HG02885 (cell line): ENCODE data around the gene KRT23.

ENCODE experiments used
- ATAC-seq: cut with Tn5 transposase; IDR thresholded peaks from one replicate; pipeline ENCODE4 v1.9.1; 2021; ENCODE audit warnings: mild to moderate bottlenecking; ENCODE audit not compliant: unreplicated experiment, poor library complexity

KRT23 gene

DNA sequence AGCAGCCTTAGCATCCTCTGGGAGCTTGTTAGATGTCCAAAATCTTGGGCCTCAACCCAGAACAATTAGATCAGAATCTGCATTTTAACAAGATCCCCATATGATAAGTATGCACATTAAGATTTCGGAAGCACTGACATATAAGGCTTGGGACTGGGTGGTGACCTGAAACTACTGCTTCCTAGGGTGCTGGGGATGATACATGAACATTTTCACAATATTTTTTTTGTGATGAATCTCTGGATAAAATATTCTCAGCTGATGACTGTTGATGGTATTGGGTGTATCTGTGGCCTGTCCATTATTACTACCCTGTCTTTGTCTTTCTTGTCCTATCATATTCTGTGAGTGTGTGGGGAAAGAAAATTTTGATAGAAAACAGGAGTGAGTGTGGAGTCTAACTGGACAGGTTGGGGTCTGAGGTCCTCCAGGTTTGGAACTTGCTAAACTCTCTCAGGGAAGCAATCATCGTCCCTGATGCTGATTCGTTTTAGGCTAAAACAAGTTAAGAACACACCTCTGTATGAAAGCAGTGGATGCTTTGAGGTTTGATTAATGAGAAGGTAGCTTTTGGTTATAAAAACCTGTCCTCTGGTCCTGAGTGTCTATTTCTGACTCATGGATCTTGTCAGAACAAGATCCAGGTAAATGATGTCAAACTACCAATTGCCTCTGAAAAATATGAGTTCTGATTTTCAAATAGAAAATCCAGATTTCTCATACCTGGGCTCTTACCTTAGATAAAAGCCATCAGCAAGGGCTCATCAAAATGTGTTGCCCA lies 23.2 kb downstream of the KRT23 start:
- ATAC-seq: no peak

DNA sequence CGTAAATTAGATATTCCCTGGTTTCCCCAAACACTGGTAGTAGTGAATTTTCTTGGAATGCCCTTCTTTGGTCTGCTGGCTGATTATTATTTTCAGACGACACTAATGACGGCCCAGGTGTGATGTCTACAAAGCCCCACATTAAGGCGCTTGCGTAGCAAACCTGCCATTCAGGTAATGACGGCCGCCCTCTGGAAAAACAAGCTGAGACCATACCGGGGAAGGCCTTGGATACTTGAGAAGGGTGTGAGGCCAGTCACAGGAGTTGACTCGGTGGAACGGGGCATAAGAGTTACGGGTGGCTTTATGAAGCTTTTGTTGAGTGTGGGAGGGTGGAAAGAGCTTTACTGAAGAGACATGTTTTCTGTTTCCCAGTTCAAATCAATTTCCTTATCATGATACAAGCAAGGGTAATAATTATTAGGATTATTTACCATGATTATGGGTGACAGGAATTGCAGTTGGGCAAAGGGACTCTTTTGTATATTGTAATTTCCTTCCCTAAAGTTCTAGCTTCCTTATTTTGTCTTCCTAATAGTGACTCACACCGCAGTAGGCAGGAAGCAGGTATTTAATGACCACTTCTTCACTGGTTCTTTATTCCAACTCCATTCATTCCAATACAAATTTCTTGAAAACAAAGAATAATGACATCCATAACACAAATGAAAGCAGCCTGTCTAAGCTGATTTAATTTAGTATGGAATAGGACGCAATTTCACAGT lies 24.8 kb downstream of the KRT23 start:
- ATAC-seq: no peak

DNA sequence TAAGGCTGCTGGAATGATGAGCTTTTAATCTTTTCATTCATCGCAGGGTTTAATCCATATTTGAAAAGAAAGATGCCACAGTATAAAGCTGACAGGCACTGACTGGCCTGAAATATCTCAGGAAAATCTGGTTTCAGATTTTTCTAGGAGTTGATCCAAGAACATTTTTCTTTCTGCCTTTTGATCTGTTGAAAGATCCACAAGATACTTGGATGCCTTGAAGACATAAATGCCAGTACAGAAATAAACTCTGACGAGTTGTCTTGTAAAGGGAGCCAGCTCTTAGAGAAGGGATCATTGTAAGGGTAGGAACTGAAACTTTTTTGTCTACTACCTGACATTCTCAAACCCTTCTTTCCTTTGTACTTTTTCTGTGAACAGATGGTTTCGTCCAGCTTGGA lies 27.0 kb downstream of the KRT23 start:
- no peak for ATAC-seq

DNA sequence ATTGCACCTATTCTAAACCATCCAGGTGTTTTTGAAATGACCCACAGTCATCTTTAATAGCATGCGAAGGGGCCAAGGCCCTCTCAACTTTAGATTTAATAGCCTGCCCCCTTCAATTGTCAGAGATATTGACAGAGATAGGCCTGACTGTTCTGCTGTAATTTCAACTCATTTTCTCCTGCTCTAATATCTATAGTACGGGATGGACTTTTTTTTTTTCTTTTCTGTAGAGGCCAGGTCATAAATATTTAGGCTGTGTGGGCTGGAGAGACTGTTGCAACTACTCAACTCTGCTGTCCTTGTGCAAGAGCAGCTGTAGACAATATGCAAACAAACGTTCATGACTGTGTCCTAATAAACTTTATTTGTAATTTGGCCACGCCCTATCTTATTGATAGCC lies 27.7 kb downstream of the KRT23 start:
- no peak for ATAC-seq

DNA sequence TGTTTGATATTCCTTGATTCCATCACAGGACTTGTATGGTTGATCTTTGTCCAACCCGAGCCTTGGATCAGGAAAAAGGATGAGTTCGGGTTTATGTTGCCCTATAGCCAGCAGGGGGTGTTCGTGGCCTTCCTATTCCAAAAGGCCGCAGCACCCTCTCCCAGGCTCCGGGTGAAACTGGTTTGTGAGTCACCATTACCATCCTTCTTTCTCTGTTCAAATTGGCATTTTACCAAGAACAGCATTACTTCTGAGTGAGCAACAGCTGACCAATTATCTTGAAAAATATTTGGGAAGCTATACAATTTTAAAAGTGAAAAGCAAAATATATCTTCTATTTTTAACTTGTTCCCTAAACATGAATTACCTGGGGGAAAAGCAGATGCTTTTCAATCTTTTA lies 28.1 kb downstream of the KRT23 start:
- no peak for ATAC-seq

DNA sequence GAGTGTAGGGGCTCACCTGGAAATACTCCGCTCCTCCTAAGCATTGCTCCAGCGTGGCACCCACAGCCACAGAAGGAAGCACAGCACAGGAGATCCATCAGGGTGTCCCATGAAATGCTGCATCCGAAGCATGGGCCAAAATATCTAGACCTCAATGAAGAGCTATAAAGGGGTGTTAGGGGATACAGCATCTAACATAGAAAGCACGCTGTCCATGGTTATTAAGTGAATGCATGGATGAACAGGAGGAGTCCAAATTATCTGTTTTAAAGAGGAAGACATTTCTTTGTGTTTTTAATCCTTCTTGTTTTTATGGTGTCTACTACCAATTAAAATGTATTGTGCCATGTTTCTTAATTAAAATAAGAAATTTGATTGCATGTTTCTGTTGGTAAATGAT lies 30.8 kb downstream of the KRT23 start:
- ATAC-seq: no peak

DNA sequence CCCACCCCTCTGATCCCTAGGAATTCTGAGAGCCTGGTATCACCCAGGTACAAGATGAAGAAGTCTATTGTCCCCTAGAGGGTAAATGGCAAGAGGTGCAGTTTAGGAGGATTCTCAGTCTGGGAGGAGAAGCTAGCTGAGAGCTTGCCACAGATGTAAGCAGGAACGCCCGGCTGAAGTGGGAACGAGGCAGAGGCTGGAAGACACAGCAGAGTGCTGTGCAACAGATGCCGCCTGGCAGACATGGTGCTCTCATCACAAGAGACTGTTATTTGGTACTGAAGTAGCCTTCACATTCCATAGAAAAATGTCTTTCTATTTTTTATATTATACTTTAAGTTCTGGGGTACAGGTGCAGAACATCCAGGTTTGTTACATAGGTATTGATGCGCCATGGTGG lies 32.1 kb downstream of the KRT23 start:
- ATAC-seq: no peak

DNA sequence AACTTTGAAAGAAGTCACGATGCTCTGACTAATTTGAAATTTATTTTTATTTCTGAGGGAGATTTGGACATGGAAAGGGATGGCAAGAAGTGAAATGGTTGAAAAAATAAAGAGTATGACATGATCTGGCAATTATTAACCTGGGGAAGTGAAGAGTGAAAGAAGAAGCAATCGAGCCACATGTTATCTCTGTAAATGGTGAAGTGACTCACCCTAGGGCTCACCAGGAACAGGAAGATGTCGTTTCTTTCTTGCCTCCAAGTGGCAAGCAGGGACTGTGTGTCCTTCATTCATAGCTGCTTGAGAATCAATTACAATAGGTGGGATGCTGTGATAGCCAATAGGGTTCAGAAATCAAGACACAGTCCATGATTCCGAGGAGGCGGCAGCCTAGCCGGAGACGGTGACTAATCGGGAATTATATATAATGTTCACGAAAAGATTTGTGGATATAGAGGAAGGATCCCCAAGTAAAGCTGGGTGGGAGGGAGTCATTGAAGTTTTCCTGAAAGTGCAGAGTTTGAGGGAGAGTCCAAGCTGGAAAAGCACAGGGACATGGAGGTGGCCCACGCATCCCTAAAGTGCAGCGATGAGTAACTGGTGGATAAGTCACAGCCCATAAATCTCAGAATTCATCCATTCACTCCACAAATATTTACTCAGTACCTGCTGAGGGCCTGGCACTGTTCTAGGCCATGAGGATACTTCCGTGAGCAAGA lies 34.2 kb downstream of the KRT23 start:
- no peak for ATAC-seq

DNA sequence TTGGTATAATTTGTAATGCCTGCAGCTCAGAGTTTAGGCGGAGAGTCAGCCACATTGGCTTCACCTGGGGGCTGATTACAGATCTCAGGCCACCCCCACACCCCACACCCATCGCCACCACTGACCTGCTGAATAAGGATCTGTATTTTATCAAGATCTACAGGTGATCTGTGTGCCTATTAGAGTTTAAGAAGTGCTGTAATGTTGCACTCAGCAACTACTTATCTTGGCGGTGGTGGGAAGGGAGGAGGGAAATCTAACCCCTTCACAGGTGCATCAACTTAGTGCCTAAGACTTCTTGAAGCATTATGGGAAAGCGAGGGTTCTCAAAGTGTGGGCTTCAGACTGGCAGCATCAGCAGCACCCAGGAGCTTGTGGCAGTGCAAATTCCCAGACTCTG lies 34.9 kb downstream of the KRT23 start:
- no peak for ATAC-seq

DNA sequence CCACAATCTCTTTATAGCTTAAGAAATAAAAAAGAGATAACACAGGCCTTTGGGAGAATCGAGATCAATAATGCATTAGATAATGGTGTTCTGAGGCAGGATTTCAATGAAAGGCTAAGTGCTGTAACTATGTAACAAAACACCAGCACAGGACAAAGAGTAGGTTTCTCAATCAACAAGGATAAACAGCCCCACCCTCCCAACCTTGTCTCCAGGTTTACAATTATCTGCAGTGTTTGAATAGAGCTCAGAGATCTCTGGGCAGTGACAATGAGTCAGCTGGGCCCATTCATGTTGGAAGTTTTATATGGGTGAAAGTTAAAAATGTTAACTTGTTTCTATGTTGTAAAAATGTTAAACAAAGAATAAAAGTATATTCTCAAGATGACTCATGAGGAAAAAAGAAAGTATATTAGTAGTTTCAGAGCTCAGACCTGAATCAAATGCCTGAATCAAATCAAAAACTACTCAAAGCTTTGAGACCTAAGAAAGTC lies 35.4 kb downstream of the KRT23 start:
- ATAC-seq: no peak

DNA sequence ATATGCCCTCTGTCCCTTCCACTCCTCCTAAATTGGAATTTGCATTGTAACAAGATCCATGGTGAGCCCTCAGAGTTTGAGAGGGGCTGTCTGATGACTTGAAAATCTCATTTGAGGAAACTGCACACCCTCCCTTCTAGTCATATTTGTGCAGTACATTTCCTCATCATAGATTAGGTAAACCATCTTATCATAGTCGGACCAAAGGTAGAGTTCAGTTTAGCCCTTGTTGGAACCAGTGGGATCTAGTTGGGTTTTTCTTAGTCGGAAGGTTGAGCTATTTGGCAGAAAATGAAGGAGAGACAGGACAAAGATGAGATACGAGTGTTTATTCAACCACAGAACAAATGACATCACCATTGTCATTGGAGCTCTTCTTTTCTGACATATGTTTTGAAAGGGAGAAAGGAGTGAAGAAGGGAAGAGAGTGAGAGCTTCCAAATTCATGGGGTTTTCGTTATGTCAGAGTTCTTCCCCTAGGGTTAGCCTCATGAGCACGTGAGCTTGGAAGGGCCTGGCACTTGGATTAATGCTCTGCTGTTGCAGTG lies 36.6 kb downstream of the KRT23 start:
- ATAC-seq: no peak

DNA sequence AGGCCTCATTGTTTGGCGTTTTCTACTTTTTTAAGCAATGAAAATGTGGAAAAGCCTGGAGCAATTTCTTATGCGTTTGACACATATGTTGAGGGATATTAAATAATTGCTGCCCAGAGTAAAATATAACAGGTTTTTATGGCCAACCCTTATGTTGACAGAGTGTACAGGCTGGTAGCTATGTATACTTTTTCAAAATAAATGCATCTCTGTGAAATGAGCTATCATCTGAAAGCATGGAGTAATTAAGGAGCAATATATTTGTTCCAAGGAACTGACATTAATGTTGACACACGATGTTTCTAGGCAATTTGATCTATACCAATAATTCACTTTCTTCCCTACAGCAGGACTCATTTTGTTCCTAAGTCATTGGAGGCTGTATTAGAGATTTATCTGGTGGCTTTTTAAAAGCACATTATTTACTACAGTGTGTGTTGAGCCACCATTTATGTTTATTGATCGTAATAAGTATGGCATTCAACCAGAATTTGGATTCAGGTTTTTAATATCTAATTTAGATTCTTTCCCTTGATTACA lies 40.5 kb downstream of the KRT23 start:
- no peak for ATAC-seq

DNA sequence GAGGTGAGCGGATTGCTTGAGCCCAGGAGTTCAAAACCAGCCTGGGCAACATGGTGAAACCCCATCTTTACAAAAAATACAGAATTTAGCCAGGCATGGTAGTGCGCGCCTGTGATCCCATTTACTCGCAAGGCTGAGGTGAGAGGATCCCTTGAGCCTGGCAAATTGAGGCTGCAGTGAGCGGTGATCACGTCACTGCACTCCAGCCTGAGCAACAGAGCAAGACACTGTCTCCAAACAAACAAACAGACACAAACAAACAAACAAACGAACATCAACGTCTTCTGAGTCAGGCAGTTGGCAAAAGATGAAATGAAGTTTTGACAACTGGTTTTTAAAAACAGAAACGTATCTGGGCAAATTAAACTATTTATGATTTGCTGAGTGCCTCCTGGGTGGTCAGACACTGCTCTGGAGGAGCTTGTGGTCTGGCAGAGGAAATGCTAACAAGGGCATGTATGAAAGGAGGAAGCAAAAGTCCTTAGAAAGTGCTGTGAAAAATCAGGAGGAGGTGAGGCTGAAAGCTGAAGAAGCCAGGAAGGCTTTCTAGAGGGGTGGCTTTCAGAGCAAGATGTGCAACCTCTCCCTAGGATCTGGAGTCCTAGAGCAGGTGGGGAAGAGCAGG lies 42.2 kb downstream of the KRT23 start:
- no peak for ATAC-seq

DNA sequence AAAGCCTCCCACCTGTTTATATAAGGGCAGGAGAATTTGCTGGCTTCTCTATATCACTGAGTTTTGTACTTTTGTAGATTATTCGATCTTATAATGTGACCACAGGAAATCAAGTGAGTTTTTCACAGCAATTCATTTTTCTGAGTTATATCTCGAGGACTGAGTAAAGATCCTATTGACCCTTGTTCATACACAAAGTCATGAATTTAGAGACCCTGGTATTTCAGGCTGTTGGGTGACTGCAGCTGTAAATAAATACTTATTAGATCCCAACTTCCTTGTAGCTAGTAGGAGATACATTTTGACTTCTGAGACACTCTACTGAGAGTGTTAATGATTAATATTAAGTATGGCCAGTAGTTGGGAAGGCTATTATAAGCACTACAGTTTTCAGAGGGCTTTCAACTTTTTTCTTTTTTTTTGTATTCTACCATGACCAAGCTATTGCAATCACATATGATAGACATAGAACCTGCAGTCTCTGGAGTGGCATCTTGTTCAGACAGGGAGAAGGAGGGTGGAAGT lies 49.2 kb downstream of the KRT23 start:
- no peak for ATAC-seq

DNA sequence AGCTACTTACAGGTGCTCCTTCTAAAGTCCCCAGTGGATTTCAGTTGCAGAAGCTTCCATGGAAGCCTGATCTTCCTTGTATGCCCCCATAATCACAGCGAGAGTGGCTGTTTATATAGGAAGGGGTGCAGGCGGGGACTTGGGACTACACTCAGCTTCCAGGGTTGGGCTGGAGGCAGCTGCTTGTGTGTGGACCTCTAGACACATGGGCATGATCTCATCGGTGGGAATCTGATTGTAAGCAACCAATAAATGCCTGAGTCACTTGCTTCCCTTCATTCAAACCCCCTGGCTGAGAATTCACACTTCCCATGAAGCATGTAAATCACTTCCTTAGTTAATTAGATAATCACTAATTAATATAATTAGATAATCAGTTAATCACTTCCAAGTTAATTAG lies 51.4 kb downstream of the KRT23 start:
- ATAC-seq: no peak

DNA sequence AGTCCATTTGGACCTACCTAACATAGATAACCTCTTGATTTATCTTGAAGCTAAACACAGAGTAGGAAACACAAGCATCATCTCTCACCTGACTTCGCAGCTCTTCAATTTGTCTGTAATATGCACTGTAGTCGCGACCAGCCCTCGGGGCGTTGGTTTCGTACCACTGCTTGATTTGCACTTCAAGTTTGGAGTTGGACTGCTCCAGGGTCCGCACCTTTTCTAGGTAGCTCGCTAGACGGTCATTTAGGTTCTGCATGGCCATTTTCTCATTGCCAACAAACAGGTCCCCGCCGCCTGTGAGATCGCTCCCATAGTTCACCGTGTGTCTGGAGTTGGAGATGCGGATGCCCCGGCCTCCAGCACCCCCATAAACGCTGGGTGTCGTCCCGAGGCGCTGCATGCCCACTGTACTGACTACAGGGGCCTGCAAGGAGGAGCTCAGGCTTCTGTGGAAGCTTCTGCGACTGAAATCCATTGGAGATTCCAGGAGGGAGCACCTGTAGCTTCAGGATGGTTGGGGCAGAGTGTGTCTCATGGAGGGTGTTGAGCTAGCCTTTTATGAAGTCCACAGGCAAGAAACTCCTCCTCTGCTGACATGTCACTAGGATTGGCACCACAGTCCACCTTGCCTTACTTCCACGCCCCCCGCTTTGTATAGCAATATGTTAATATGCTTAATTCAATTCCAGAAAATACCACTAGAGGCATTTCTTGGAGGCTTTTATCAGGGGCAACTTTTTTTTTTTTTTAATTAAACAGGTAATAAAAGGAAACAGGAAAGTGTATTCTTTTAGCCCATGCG lies 52.5 kb downstream of the KRT23 start, which contains the start of gene KRT20:
KRT20 (minus strand) TSS at position 535 of the 805 bp plus-strand sequence; CDS start at position 478, 57 bp downstream.
- ATAC-seq: no peak

DNA sequence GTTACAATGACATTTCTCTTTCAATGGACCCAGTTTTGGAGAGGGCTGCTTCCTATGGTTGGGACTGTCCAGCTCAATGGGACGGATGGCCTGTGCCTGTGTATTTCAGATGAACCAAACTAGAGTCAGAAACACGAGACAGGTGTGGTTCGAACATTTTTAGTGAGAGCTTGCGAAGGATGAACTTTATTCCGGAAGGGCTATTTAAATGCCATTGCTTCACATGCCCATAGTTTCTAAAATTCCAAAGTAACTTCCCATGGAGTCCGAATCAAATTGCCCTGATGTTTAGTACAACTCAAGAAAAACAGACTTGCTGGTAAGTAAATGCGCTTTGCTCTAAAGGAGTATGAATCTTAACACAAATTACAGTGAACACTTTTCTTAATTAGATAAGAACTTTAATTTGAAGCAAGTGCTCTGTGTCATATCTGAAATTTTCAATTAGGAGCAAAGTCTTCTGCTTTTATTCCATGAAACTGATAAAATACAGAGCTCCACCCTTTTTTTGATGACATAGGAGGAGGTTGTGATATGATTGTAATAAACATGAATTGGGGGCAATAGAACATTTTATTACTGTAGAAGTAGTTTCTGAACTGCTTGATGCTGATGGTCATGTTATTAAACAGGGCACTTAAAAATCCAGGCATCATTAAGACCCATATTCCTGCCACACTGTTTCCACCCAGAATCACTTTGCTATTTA lies 53.7 kb downstream of the KRT23 start:
- no peak for ATAC-seq

DNA sequence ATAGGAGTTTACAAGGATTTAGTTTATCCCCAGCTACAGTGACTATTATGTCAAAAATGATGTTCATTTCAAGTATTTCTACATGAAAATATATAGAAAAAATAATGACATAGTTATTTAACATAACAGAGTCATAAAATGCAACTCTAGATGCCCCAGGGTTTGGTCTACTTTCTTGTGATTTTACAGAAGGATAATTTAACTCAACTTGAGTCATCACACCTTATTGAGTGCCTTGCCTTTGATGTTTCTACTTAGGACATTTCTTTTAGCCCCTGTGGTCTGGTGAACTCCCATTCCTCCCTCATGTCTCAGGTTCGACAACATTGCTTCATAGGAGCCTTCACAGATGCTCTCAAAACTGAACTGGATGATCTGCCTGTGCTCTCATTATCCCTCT lies 54.4 kb downstream of the KRT23 start:
- no peak for ATAC-seq
